NCI-H748 (cell line): ENCODE measurements around the gene HMHB1.

Experiments
- DNase-seq: peaks from one replicate; lab custom pipeline; 2025; ENCODE audit not compliant: unreplicated experiment; lab: John Stamatoyannopoulos, UW

Gene HMHB1

DNA sequence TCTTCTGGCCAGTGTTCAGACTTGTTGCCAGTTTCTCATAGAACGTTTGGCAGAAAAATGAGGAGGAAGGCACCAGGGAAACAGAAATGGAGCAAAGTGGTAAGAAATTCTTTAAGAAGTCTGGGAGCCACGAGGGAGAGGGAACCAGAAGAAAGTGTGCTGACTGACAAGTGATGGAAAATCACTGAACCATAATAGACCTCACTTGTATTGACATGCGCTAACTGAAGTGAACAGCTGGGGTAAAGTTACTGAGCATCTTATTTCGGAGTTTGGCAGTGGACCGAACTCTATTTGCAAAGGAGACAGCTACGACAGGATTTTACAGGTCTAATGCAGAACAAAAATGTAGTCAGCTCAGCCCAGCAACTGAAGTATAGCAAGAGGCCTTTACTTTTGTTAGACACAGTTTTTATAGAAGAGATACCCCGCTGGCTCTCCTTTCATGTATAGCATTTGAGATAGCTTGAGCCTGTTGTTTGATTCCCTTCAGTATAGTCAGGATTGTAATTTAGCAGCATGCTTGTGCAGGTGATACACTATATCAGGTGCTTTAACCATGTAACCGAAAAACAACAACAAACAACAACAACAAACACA lies 53.6 kb downstream of the HMHB1 start:
- DNase-seq = no peak
